ENCODE measurements around the gene TOR1AIP1. TPM values are rescaled to one million over a fixed set of nuclear protein-coding genes. Genes with fewer than 3 reads are reported as not detected.

Gene TOR1AIP1
- total RNA-seq, 1 experiment from 2014 or later: 17.3 TPM

DNA sequence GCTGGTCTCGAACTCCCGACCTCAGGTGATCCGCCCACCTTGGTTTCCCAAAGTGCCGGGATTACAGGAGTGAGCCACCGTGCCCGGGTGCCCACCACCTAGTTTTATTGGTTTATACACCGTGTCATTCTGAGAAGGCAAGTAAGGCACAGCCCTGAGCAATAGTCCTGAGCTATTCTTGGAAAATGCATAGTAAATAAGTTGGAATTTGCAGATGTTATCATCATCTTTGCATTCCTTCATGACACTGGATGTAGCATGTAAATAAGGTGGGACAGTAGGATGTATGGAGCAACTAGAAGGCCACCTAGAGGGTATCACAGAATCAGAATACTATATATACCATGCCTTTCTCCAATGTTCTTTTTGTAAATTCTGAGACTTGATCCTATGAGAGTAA is 15.5 kb upstream of the TOR1AIP1 start:
- Mint-ChIP-seq H3K4me3 (no peak overlapping the region), H3K4me1 (peaks cover 4% of the 10 kb centered on the region; the same call in 1 of the 2 replicates), H3K27me3 (ENCODE audit: low read depth) (no peaks in the 10 kb centered on the region), H3K27ac (no peak overlapping the region), H3K36me3 (peaks cover 37% of the 10 kb centered on the region), H3K9me3 (no peaks in the 10 kb centered on the region)
- CTCF ChIA-PET: interaction anchor here (1.5 to 2.3 kb wide), 5 partner anchors 16 to 314 kb away, joined by 4 to 20 read pairs (median 14); partner anchors contain the start of gene TOR1AIP1
- no peak for DNase-seq (ENCODE audit: low spot score)
- TF ChIP-seq, protein P1, sequence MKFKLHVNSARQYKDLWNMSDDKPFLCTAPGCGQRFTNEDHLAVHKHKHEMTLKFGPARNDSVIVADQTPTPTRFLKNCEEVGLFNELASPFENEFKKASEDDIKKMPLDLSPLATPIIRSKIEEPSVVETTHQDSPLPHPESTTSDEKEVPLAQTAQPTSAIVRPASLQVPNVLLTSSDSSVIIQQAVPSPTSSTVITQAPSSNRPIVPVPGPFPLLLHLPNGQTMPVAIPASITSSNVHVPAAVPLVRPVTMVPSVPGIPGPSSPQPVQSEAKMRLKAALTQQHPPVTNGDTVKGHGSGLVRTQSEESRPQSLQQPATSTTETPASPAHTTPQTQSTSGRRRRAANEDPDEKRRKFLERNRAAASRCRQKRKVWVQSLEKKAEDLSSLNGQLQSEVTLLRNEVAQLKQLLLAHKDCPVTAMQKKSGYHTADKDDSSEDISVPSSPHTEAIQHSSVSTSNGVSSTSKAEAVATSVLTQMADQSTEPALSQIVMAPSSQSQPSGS (CRISPR knock-in tag; IDR thresholded peaks at IDR 0.05; ENCODE audit: borderline replicate concordance, low read depth): no peak
- TF ChIP-seq FOXP4 (CRISPR knock-in tag; IDR thresholded peaks at IDR 0.05) (no peak), ESRRA (CRISPR knock-in tag; IDR thresholded peaks at IDR 0.05; ENCODE audit: borderline replicate concordance) (no peak), GRHL2 (CRISPR knock-in tag; IDR thresholded peaks at IDR 0.05; ENCODE audit: insufficient replicate concordance, severe bottlenecking) (no peak), AFF4 (CRISPR knock-in tag; IDR thresholded peaks at IDR 0.05; ENCODE audit: borderline replicate concordance) (no peak), ZBTB21 (CRISPR knock-in tag; IDR thresholded peaks at IDR 0.05; ENCODE audit: borderline replicate concordance) (no peak), SMAD4 (CRISPR knock-in tag; IDR thresholded peaks at IDR 0.05) (no peak), FOXJ3 (CRISPR knock-in tag; IDR thresholded peaks at IDR 0.05; ENCODE audit: borderline replicate concordance) (no peak), HMGA2 (CRISPR knock-in tag; IDR thresholded peaks at IDR 0.05) (no peak), ZNF423 (CRISPR knock-in tag; IDR thresholded peaks at IDR 0.05) (no peak), GTF2I (CRISPR knock-in tag; conservative IDR thresholded peaks at IDR 0.05) (no peak), NFE2L1 (CRISPR knock-in tag; IDR thresholded peaks at IDR 0.05) (no peak)
- TF ChIP-seq, protein P2, sequence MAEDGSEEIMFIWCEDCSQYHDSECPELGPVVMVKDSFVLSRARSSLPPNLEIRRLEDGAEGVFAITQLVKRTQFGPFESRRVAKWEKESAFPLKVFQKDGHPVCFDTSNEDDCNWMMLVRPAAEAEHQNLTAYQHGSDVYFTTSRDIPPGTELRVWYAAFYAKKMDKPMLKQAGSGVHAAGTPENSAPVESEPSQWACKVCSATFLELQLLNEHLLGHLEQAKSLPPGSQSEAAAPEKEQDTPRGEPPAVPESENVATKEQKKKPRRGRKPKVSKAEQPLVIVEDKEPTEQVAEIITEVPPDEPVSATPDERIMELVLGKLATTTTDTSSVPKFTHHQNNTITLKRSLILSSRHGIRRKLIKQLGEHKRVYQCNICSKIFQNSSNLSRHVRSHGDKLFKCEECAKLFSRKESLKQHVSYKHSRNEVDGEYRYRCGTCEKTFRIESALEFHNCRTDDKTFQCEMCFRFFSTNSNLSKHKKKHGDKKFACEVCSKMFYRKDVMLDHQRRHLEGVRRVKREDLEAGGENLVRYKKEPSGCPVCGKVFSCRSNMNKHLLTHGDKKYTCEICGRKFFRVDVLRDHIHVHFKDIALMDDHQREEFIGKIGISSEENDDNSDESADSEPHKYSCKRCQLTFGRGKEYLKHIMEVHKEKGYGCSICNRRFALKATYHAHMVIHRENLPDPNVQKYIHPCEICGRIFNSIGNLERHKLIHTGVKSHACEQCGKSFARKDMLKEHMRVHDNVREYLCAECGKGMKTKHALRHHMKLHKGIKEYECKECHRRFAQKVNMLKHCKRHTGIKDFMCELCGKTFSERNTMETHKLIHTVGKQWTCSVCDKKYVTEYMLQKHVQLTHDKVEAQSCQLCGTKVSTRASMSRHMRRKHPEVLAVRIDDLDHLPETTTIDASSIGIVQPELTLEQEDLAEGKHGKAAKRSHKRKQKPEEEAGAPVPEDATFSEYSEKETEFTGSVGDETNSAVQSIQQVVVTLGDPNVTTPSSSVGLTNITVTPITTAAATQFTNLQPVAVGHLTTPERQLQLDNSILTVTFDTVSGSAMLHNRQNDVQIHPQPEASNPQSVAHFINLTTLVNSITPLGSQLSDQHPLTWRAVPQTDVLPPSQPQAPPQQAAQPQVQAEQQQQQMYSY (CRISPR knock-in tag; IDR thresholded peaks at IDR 0.05): no peak
- TF ChIP-seq, protein P3, sequence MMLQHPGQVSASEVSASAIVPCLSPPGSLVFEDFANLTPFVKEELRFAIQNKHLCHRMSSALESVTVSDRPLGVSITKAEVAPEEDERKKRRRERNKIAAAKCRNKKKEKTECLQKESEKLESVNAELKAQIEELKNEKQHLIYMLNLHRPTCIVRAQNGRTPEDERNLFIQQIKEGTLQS (CRISPR knock-in tag; conservative IDR thresholded peaks at IDR 0.05): no peak
- TF ChIP-seq, protein P4, sequence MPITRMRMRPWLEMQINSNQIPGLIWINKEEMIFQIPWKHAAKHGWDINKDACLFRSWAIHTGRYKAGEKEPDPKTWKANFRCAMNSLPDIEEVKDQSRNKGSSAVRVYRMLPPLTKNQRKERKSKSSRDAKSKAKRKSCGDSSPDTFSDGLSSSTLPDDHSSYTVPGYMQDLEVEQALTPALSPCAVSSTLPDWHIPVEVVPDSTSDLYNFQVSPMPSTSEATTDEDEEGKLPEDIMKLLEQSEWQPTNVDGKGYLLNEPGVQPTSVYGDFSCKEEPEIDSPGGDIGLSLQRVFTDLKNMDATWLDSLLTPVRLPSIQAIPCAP (CRISPR knock-in tag; IDR thresholded peaks at IDR 0.05): no peak
- TF ChIP-seq, protein P5, sequence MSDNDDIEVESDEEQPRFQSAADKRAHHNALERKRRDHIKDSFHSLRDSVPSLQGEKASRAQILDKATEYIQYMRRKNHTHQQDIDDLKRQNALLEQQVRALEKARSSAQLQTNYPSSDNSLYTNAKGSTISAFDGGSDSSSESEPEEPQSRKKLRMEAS (CRISPR knock-in tag; IDR thresholded peaks at IDR 0.05): no peak
- no peak for ATAC-seq
- POLR2A ChIA-PET: interaction anchor here (1.5 kb wide), 1 partner anchor 16 kb away, joined by 6 read pairs; the partner anchor contains the start of gene TOR1AIP1

Measured in WTC11 (cell line).